CD4-positive, alpha-beta T cell treated with Interferon alpha-2 for 1 hour (primary cell): Measurements from ENCODE around the gene ADPRS.

ENCODE experiments used
- DNase-seq, 2 donors: peaks; one replicate each; pipeline ENCODE4 v3.0.0-alpha.2; 2020 to 2022

The ADPRS gene

GRCh38 chr1:36088577-36089392 lies at the start of gene ADPRS:
Gene ADPRS, plus strand, starts transcription at chr1:36088892. Its CDS starts 13 bp downstream, at chr1:36088905.
- peak; percentile 88 to 93 for DNase-seq

DNA sequence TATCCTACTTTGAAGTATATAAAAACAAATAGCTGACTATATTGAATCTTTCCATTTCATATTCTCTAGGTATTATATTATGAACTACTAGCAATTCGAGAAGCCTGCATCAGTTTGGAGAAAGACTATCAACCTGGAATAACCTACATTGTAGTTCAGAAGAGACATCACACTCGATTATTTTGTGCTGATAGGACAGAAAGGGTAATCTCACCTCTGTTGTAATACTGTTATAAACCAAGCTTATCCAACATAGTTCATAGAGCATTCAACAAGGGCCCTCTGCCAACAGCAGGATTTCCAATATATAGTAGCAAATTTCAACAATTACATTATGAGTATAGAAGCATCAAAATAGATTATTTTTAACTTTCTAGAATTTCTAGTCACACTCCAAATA lies 48.5 kb upstream of the ADPRS start:
- DNase-seq: no peak

DNA sequence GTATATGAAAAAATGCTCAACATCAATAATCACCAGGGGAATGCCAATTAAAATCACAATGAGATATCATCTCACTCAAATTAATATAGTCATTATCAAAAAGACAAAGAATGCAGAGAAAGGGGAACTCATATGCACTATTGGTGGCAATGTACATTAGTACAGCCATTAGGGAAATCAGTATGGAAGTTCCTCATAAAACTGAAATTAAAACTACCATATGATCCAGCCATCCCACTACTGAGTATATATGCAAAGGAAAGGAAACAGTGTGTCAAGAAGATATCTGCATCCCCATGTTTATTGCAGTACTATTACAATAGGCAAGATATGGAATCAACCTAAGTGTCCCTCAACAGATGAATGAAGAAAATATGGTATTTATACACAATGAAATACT lies 36.9 kb upstream of the ADPRS start:
- DNase-seq: no peak

GRCh38 chr1:36053978-36054377 lies 34.7 kb upstream of the ADPRS start:
- no peak for DNase-seq

DNA sequence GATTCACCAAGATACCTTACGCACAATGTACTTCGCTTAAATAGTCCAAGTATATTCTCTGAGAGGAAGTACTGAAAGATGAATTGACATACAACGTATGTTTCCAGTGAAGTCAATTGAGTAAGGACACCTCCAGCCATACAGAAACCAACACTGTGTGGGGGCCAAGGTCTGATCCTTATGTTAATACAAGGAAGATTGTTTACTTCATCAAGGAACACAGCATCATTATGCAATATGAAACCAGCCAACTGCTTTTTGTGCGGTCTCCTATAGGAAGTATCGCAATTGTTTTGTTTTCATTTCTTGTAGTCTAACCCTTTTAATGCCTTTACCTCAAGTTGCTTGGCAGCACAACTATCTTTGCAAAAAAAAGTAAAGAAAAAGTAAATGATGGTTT lies 33.0 kb upstream of the ADPRS start:
- no peak for DNase-seq

- no peak for DNase-seq
Observed at GRCh38 chr1:36062315-36062714, 26.4 kb upstream of the ADPRS start.

- no peak for DNase-seq
Observed at GRCh38 chr1:36067871-36068270, 20.8 kb upstream of the ADPRS start.

DNA sequence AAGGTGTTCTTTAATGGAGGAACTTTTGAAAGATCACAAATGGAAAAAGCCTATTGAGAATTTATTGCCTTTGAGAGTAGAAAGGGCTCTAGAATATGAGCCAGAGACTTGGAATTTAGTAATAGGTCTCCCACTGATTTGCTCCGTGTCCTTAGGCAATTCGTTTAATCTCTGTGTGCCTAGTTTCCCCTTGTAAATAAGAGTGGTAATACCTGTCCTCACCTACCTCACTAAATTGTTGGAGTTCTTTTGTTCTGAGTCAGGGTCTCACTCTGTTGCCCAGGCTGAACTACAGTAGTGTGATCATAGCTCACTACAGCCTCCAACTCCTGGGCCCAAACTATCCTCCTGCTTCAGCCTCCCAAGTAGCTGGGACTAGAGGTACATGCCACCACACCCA lies 19.8 kb upstream of the ADPRS start:
- DNase-seq: no peak

GRCh38 chr1:36070349-36070748 lies 18.3 kb upstream of the ADPRS start:
- DNase-seq: no peak

GRCh38 chr1:36076979-36077573 lies 11.6 kb upstream of the ADPRS start:
- no peak for DNase-seq

- DNase-seq: no peak
Observed at GRCh38 chr1:36080236-36080635, 8.5 kb upstream of the ADPRS start.

DNA sequence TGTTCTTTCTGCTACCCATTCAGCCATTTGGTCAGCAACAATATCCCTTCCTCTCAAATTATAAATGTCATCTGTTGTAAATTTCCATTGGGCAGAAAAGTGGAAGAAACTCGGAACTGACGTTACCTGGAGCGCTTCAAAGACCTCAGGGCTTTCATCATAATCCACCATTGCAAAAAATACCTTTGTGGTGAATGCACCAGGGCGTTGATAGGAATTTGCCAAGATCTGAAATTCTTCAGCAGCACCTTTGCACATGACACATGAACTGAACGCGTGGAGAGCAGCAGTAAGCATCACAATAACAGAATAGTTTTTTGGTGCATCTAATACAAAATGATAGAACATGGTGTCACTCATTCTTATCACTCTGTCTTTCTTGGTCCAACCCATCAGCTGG lies 7.9 kb upstream of the ADPRS start:
- no peak for DNase-seq

GRCh38 chr1:36081926-36082485 lies 6.7 kb upstream of the ADPRS start:
- DNase-seq: no peak

- DNase-seq: no peak
Observed at GRCh38 chr1:36083219-36083618, 5.5 kb upstream of the ADPRS start.

GRCh38 chr1:36083635-36084496 lies 4.8 kb upstream of the ADPRS start, which contains the start of gene TEKT2:
Gene TEKT2, plus strand, starts transcription at chr1:36084094. Its CDS starts 828 bp downstream, at chr1:36084922.
- peak; percentile 12 to 19 for DNase-seq

- no peak for DNase-seq
Observed at GRCh38 chr1:36084497-36085115, 4.1 kb upstream of the ADPRS start.

DNA sequence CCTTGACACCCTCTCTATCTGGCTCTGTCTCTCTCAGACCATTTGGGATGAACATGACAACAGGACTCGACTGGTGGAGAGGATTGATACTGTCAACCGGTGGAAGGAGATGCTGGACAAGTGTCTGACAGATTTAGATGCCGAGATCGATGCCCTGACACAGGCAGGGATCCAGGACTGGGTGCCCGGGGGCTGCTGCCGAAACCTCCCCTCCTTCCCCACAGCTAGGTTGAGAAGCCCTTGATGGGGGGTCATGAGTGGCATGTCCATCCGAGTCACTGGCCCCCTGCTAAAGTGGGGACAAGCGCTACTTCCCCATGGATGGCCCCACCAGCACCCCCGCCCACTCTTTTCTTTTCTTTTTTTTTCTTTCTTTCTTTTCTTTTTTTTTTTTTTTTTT lies 3.6 kb upstream of the ADPRS start:
- no peak for DNase-seq

DNA sequence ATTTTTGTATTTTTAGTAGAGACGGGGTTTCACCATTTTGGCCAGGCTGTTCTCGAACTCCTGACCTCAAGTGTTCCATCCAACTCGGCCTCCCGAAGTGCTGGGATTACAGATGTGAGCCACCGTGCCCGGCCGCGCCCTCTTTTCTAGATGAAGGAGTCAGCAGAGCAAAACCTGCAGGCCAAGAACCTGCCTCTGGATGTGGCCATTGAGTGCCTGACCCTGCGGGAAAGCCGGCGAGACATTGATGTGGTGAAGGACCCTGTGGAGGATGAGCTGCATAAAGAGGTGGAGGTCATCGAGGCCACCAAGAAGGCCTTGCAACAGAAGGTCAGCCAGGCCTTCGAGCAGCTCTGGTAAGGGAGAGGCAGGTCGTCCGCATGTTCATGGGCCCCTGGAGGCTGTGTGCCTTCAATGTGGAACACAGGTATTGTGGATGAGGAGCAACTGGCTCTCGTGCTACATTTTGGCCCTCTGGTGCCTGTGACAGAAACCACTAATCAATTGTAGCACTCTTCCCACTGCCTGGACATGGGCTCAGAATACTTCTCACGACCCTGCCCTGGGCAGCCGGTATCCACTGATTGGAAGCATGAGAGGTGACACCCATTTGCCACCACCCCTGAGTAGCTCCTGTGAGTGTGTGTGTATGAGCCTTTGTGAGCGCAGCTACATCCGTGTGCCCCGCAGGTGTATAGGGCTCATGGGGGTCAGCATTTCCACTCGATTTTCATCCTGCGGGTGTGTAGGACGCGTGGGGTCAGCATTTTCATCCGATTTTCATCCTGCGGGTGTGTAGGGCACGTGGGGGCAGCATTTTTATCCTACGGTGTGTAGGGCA lies 2.8 kb upstream of the ADPRS start:
- no peak for DNase-seq

DNA sequence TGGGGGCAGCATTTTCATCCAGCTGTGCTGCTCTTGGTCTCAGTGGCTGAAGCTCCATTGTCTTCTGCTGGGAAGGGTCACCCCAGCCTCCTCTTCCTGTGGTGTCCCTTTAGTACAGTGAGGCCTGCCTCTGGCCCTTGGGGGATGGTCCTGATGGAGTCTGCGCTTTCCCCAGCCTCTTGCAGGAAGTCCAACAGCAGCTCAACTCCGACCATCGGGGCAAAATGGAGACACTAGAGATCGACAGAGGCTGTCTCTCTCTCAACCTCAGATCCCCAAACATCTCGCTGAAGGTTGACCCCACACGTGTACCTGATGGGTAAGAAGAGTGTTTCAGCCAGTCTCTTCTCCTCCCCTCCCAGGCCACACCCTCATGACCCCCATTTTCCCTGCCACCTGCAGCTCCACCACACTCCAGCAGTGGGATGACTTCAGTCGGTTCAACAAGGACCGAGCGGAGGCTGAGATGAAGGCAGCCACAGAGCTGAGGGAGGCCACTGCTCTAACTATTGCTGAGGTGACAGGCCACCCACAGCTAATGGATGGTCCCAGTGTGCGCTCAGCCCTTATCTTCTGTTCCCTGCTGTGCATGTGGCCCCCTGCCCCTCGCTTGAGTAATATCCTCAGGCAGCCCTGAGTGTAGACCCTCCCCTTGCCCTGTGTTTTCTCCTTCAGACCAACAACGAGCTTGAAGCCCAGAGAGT lies 2.0 kb upstream of the ADPRS start:
- DNase-seq: no peak

DNA sequence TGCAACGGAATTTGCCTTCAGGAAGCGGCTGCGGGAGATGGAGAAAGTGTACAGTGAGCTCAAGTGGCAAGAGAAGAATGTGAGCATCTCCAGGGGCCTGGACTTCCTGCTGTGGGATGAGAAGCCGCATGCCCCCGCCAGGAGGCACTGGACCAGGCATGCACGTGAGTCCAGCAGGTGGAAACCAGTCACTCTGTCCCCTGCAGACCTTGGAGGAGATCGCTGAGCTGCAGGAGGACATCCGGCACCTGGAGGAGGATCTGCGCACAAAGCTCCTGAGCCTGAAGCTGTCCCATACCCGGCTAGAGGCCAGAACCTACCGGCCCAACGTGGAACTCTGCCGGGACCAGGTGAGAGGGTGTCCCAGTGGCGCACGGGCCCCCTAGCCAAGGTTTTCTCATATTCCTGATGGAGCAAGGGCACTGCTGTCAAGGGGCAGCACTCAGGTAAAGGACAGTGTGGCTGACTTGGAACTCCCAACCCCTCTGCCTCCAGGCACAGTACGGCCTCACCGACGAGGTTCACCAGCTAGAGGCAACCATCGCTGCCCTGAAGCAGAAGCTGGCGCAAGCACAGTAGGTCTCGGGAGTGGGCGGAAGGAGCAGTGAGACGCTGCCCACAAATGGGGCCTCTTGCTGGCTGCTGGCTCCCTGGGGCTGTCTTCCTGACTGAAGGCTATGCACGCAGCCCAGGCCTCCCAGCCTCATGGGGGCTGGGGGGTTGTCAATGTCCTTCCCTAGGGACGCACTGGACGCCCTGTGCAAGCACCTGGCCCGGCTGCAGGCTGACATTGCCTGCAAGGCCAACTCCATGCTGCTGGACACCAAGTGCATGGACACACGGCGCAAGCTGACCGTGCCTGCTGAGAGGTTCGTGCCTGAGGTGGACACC lies 1.2 kb upstream of the ADPRS start:
- DNase-seq: no peak
